ENCODE measurements around the gene MX2. TPM values are rescaled to one million over a fixed set of nuclear protein-coding genes. Genes with fewer than 3 reads are reported as not detected.
A peak's percentile ranks its signal among the peaks of the same experiment; 100 is the strongest.

The MX2 gene
- total and polyA plus RNA-seq, 2 donors (not counting 1 experiment from before 2014, with no cell fraction given), result 51.2 to 64.3 TPM

- ChIA-PET POLR2A (no interaction called here), CTCF (interaction anchor here (0.8 to 1.2 kb wide), 3 partner anchors 9 to 35 kb away, joined by 3 read pairs; no protein-coding TSS in a partner anchor)
- Mint-ChIP-seq H3K27me3 (peaks cover 46% of the 10 kb centered on the region), H3K9me3 (ENCODE audit: insufficient read depth) (no peaks in the 10 kb centered on the region), H3K4me1 (peaks cover 9% of the 10 kb centered on the region), H3K4me3 (no peak overlapping the region), H3K27ac (peak overlapping the region; percentile 15)
- ATAC-seq (ENCODE audit: low read depth) (no peak), DNase-seq (no peak)
- TF ChIP-seq EZH2 (IDR thresholded peaks at IDR 0.05; ENCODE audit: borderline replicate concordance, insufficient read depth, low read depth, low read length, poor library complexity, severe bottlenecking), result no peak
- Histone ChIP-seq H4K20me1 (ENCODE audit: control insufficient read depth, insufficient read depth, low read length, poor library complexity, severe bottlenecking) (no peaks in the 10 kb centered on the region), H3K27me3 (replicated peaks in 1 of 4; ENCODE audit: control extremely low read depth in 1 of 4, control insufficient read depth in 3 of 4, insufficient read depth in 4 of 4, low read length in 3 of 4) (peaks cover 0 to 40% (median 16%) of the 10 kb centered on the region in 4 experiments), H3K9ac (ENCODE audit: low read length) (no peak overlapping the region), H3K4me2 (replicated peaks; ENCODE audit: low read depth, low read length, poor library complexity, severe bottlenecking) (no peak overlapping the region), H3K4me1 (ENCODE audit: control insufficient read depth in 2 of 2, insufficient read depth in 2 of 2, low read length in 2 of 2) (peaks cover 12 to 15% of the 10 kb centered on the region in 2 donors), H3K27ac (ENCODE audit: low read length in 2 of 2) (no peak overlapping the region), H2AFZ (ENCODE audit: insufficient read depth, low read depth, low read length, poor library complexity, severe bottlenecking) (no peak overlapping the region), H3K36me3 (replicated peaks in 1 of 2; ENCODE audit: control extremely low read depth in 1 of 2, control insufficient read depth in 1 of 2, extremely low read depth in 1 of 2, insufficient read depth in 2 of 2, low read length in 1 of 2) (no peaks in the 10 kb centered on the region), H3K4me3 (ENCODE audit: control extremely low read depth in 1 of 5, extremely low read depth in 1 of 5, insufficient read depth in 1 of 5, low read depth in 2 of 5, low read length in 4 of 5) (no peak overlapping the region), H3K9me3 (ENCODE audit: control extremely low read depth in 1 of 3, control insufficient read depth in 2 of 3, insufficient read depth in 1 of 3, low read length in 2 of 3) (no peaks in the 10 kb centered on the region), H3K79me2 (ENCODE audit: control insufficient read depth, insufficient read depth, low read length) (no peaks in the 10 kb centered on the region)
- intact Hi-C loops (cut with micrococcal nuclease), result no loop called here
- 95% methylated on average over 9 of the region's 9 CpGs for WGBS (ENCODE audit: insufficient coverage)
These were observed 43.6 kb upstream of the MX2 start for GRCh38 chr21:41318218-41318617.

GRCh38 chr21:41319273-41319672 lies 42.6 kb upstream of the MX2 start:
- H3K4me3 ChIP-seq (ENCODE audit: control extremely low read depth in 1 of 5, extremely low read depth in 1 of 5, insufficient read depth in 1 of 5, low read depth in 2 of 5, low read length in 4 of 5), result no peak overlapping the region
- POLR2A ChIA-PET, result no interaction called here
- no peaks in the 10 kb centered on the region for H4K20me1 ChIP-seq (ENCODE audit: control insufficient read depth, insufficient read depth, low read length, poor library complexity, severe bottlenecking)
- H3K27me3 ChIP-seq (replicated peaks in 1 of 4; ENCODE audit: control extremely low read depth in 1 of 4, control insufficient read depth in 3 of 4, insufficient read depth in 4 of 4, low read length in 3 of 4), result peaks cover 0 to 35% (median 16%) of the 10 kb centered on the region in 4 experiments
- H3K36me3 ChIP-seq (replicated peaks in 1 of 2; ENCODE audit: control extremely low read depth in 1 of 2, control insufficient read depth in 1 of 2, extremely low read depth in 1 of 2, insufficient read depth in 2 of 2, low read length in 1 of 2), result no peaks in the 10 kb centered on the region
- H3K9me3 Mint-ChIP-seq (ENCODE audit: insufficient read depth), result no peaks in the 10 kb centered on the region
- no peak overlapping the region for H2AFZ ChIP-seq (ENCODE audit: insufficient read depth, low read depth, low read length, poor library complexity, severe bottlenecking)
- no peaks in the 10 kb centered on the region for H3K9me3 ChIP-seq (ENCODE audit: control extremely low read depth in 1 of 3, control insufficient read depth in 2 of 3, insufficient read depth in 1 of 3, low read length in 2 of 3)
- 89% methylated on average over 5 of the region's 7 CpGs for WGBS (ENCODE audit: insufficient coverage)
- intact Hi-C loops (cut with micrococcal nuclease), result no loop called here
- H3K27me3 Mint-ChIP-seq, result peaks cover 46% of the 10 kb centered on the region
- no peak overlapping the region for H3K27ac Mint-ChIP-seq
- ATAC-seq (ENCODE audit: low read depth) (no peak), DNase-seq (no peak)
- peaks cover 12 to 15% of the 10 kb centered on the region in 2 donors for H3K4me1 ChIP-seq (ENCODE audit: control insufficient read depth in 2 of 2, insufficient read depth in 2 of 2, low read length in 2 of 2)
- no peaks in the 10 kb centered on the region for H3K79me2 ChIP-seq (ENCODE audit: control insufficient read depth, insufficient read depth, low read length)
- H3K4me2 ChIP-seq (replicated peaks; ENCODE audit: low read depth, low read length, poor library complexity, severe bottlenecking), result no peak overlapping the region
- TF ChIP-seq EZH2 (IDR thresholded peaks at IDR 0.05; ENCODE audit: borderline replicate concordance, insufficient read depth, low read depth, low read length, poor library complexity, severe bottlenecking) (no peak), CTCF (IDR thresholded peaks at IDR 0.05) (no peak)
- no peak overlapping the region for H3K9ac ChIP-seq (ENCODE audit: low read length)
- CTCF ChIA-PET, result interaction anchor here (0.8 to 1.4 kb wide), 3 partner anchors 9 to 12 kb away, joined by 3 read pairs; no protein-coding TSS in a partner anchor
- no peak overlapping the region for H3K27ac ChIP-seq (ENCODE audit: low read length in 2 of 2)
- H3K4me1 Mint-ChIP-seq, result peaks cover 9% of the 10 kb centered on the region
- no peak overlapping the region for H3K4me3 Mint-ChIP-seq

Measured in B cell (primary cell).